WTC11 (cell line): ENCODE results near the gene UGT2B7. TPM values are rescaled to one million over a fixed set of nuclear protein-coding genes. Genes with fewer than 3 reads are reported as not detected.

ENCODE experiments used
- ATAC-seq: fragments of 200-7000 bp; cut with Tn5 transposase; 2 replicates; pipeline ENCODE4 v1.10.0; 2021; ENCODE audit warnings: mild to moderate bottlenecking, moderate library complexity
- CTCF ChIA-PET: fragments of 300-600 bp; sonication (Branson Sonifier 250); formaldehyde crosslinking; loops from one replicate; lab custom pipeline; 2021; ENCODE audit warnings: antibody characterized with exemption; lab: Charles Lee
- POLR2A ChIA-PET: fragments of 350-600 bp; sonication (Branson Sonifier 250); formaldehyde crosslinking; loops from one replicate; lab custom pipeline; 2021; ENCODE audit warnings: antibody characterized with exemption; lab: Charles Lee
- DNase-seq: peaks from one replicate; pipeline ENCODE4 v3.0.0; 2021; ENCODE audit warnings: low spot score
- H3K27ac Mint-ChIP-seq: 2 replicates; pipeline ENCODE4 v1.8.0; 2021; ENCODE audit warnings: mixed read lengths
- H3K27me3 Mint-ChIP-seq: 2 replicates; pipeline ENCODE4 v1.8.0; 2021; ENCODE audit warnings: low read depth, mild to moderate bottlenecking, moderate library complexity, mixed read lengths
- H3K36me3 Mint-ChIP-seq: 2 replicates; pipeline ENCODE4 v1.8.0; 2021; ENCODE audit warnings: mixed read lengths
- H3K4me1 Mint-ChIP-seq: 2 replicates; pipeline ENCODE4 v1.8.0; 2022; ENCODE audit warnings: mixed read lengths
- H3K4me3 Mint-ChIP-seq: 2 replicates; pipeline ENCODE4 v1.8.0; 2021; ENCODE audit warnings: mild to moderate bottlenecking, moderate library complexity, mixed read lengths
- H3K9me3 Mint-ChIP-seq: 2 replicates; pipeline ENCODE4 v1.8.0; 2021; ENCODE audit warnings: mixed read lengths
- CREB1 ChIP-seq: sonication (generic); formaldehyde crosslinking; IDR thresholded peaks from 2 replicates; pipeline ENCODE4 v1.8.0; 2023; ENCODE audit warnings: mild to moderate bottlenecking, missing genetic modification reagents
- E2F4 ChIP-seq: sonication (generic); formaldehyde crosslinking; IDR thresholded peaks from 2 replicates; pipeline ENCODE4 v1.8.1; 2022; ENCODE audit warnings: low read depth, mild to moderate bottlenecking, moderate library complexity, missing genetic modification reagents, borderline replicate concordance
- ELF4 ChIP-seq: sonication (generic); formaldehyde crosslinking; IDR thresholded peaks from 2 replicates; pipeline ENCODE4 v1.8.1; 2022; ENCODE audit warnings: low read depth, mild to moderate bottlenecking, moderate library complexity, missing genetic modification reagents
- GRHL2 ChIP-seq: fragments of 250-450 bp; sonication (Bioruptor Pico); IDR thresholded peaks from 2 replicates; pipeline ENCODE4 v1.8.0; 2022; ENCODE audit warnings: mild to moderate bottlenecking, moderate library complexity; ENCODE audit not compliant: insufficient replicate concordance, severe bottlenecking
- HMGXB4 ChIP-seq: sonication (generic); formaldehyde crosslinking; IDR thresholded peaks from 2 replicates; pipeline ENCODE4 v1.8.1; 2023; ENCODE audit warnings: mild to moderate bottlenecking, moderate library complexity, missing genetic modification reagents
- NFATC4 ChIP-seq: fragments of 250-450 bp; sonication (Bioruptor Pico); IDR thresholded peaks from 2 replicates; pipeline ENCODE4 v1.9.0; 2021; ENCODE audit warnings: mild to moderate bottlenecking
- NR1H2 ChIP-seq: sonication (generic); formaldehyde crosslinking; IDR thresholded peaks from 2 replicates; pipeline ENCODE4 v1.9.0; 2021; ENCODE audit warnings: mild to moderate bottlenecking, moderate library complexity, missing genetic modification reagents
- NR2C2 ChIP-seq: sonication (generic); formaldehyde crosslinking; IDR thresholded peaks from 2 replicates; pipeline ENCODE4 v1.8.0; 2022; ENCODE audit warnings: mild to moderate bottlenecking, missing genetic modification reagents
- SMAD3 ChIP-seq: sonication (generic); formaldehyde crosslinking; IDR thresholded peaks from 2 replicates; pipeline ENCODE4 v1.8.0; 2022; ENCODE audit warnings: missing genetic modification reagents, mild to moderate bottlenecking, borderline replicate concordance
- STAT6 ChIP-seq: sonication (generic); formaldehyde crosslinking; conservative IDR thresholded peaks from 2 replicates; pipeline ENCODE4 v1.8.1; 2023; ENCODE audit warnings: mild to moderate bottlenecking, low read depth, missing genetic modification reagents, moderate library complexity
- ZNF219 ChIP-seq: sonication (generic); formaldehyde crosslinking; IDR thresholded peaks from 2 replicates; pipeline ENCODE4 v1.8.0; 2023; ENCODE audit warnings: missing genetic modification reagents, mild to moderate bottlenecking, borderline replicate concordance
- ZNF425 ChIP-seq: fragments of 250-450 bp; sonication (Bioruptor Pico); conservative IDR thresholded peaks from 2 replicates; pipeline ENCODE4 v1.9.0; 2021; ENCODE audit warnings: mild to moderate bottlenecking
- ZSCAN18 ChIP-seq: fragments of 250-450 bp; sonication (Bioruptor Pico); IDR thresholded peaks from 2 replicates; pipeline ENCODE4 v2.1.2; 2022; ENCODE audit warnings: mild to moderate bottlenecking, moderate library complexity
- total RNA-seq: library from RNA; stranded (reverse); gene quantifications from 3 replicates; pipeline ENCODE4 v1.2.3, GENCODE V29; 2021
- TF ChIP-seq, protein P1 (sequence below): sonication (generic); formaldehyde crosslinking; IDR thresholded peaks from 2 replicates; pipeline ENCODE4 v1.8.0; 2023; ENCODE audit warnings: missing genetic modification reagents

Gene UGT2B7
- total RNA-seq, 1 experiment from 2014 or later = not detected

GRCh38 chr4:69089388-69089787, 6.9 kb upstream of the UGT2B7 start:
- Mint-ChIP-seq H3K4me1 (peaks cover 11% of the 10 kb centered on the region), H3K4me3 (no peak overlapping the region), H3K27me3 (no peaks in the 10 kb centered on the region), H3K9me3 (peaks cover 9% of the 10 kb centered on the region; the same call in 1 of the 2 replicates), H3K27ac (no peak overlapping the region), H3K36me3 (no peaks in the 10 kb centered on the region)
- ATAC-seq (no peak), DNase-seq (no peak)
- CTCF ChIA-PET = no interaction called here
- TF ChIP-seq GRHL2 (CRISPR knock-in tag) (no peak), STAT6 (CRISPR knock-in tag) (no peak)
- TF ChIP-seq, protein P1, sequence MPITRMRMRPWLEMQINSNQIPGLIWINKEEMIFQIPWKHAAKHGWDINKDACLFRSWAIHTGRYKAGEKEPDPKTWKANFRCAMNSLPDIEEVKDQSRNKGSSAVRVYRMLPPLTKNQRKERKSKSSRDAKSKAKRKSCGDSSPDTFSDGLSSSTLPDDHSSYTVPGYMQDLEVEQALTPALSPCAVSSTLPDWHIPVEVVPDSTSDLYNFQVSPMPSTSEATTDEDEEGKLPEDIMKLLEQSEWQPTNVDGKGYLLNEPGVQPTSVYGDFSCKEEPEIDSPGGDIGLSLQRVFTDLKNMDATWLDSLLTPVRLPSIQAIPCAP (CRISPR knock-in tag) = no peak
- POLR2A ChIA-PET = no interaction called here

GRCh38 chr4:69092190-69092589, 4.1 kb upstream of the UGT2B7 start:
- ChIA-PET CTCF (no interaction called here), POLR2A (no interaction called here)
- H3K27me3 Mint-ChIP-seq = no peaks in the 10 kb centered on the region
- no peak for TF ChIP-seq ZSCAN18 (CRISPR knock-in tag)
- no peak for TF ChIP-seq ZNF425
- H3K4me3 Mint-ChIP-seq = no peak overlapping the region
- no peak overlapping the region for H3K27ac Mint-ChIP-seq
- H3K9me3 Mint-ChIP-seq = peaks cover 9% of the 10 kb centered on the region; the same call in 1 of the 2 replicates
- peaks cover 6% of the 10 kb centered on the region; the same call in 1 of the 2 replicates for H3K4me1 Mint-ChIP-seq
- no peak for DNase-seq
- ATAC-seq = no peak
- no peaks in the 10 kb centered on the region for H3K36me3 Mint-ChIP-seq

GRCh38 chr4:69092980-69093568, 3.2 kb upstream of the UGT2B7 start:
- Mint-ChIP-seq H3K36me3 (no peaks in the 10 kb centered on the region), H3K4me1 (peaks cover 6% of the 10 kb centered on the region; the same call in 1 of the 2 replicates), H3K9me3 (peaks cover 9% of the 10 kb centered on the region; the same call in 1 of the 2 replicates)
- no peak for ATAC-seq
- POLR2A ChIA-PET = no interaction called here
- TF ChIP-seq E2F4 (CRISPR knock-in tag) (no peak), CREB1 (CRISPR knock-in tag) (no peak), NR1H2 (CRISPR knock-in tag) (no peak)
- TF ChIP-seq, all 79 proteins: peak for 0
- no peak overlapping the region for H3K4me3 Mint-ChIP-seq
- no peaks in the 10 kb centered on the region for H3K27me3 Mint-ChIP-seq
- CTCF ChIA-PET = no interaction called here
- H3K27ac Mint-ChIP-seq = no peak overlapping the region
- DNase-seq = no peak

DNA sequence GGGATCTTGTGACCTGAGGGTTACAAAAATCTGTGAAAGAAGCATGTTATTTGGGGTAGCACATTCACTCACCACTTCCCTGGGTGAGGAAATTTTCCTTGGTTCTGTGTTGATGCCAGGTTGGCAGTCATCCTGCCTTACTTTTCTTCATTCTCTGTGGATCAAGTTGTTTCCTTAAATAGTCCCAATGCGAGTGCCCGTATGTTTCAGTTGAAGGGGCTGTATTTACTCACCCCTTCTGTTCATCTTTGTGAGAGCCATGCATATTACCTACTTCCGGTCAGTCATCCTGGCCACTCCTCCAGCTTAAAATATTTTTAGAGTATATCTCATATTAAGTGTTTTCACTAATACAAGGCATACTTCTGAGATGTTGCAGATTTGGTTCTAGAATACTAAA, 2.6 kb upstream of the UGT2B7 start:
- ATAC-seq (no peak), DNase-seq (no peak)
- Mint-ChIP-seq H3K4me3 (no peak overlapping the region), H3K9me3 (peaks cover 9% of the 10 kb centered on the region; the same call in 1 of the 2 replicates), H3K27me3 (no peaks in the 10 kb centered on the region), H3K36me3 (no peaks in the 10 kb centered on the region), H3K4me1 (peaks cover 6% of the 10 kb centered on the region; the same call in 1 of the 2 replicates), H3K27ac (no peak overlapping the region)
- CTCF ChIA-PET = no interaction called here
- POLR2A ChIA-PET = no interaction called here
- TF ChIP-seq SMAD3 (no peak), NFATC4 (no peak), ELF4 (CRISPR knock-in tag) (no peak), HMGXB4 (no peak), NR2C2 (no peak), ZNF219 (CRISPR knock-in tag) (no peak)
